HG03457 (cell line): ENCODE results near the gene DHRS2.
"Not testable (repeated sequence)": the region's sequence is repeated elsewhere in the genome, so short reads cannot be mapped to it uniquely, and the experiment has no call there.

Experiments
- ATAC-seq: cut with Tn5 transposase; IDR thresholded peaks from one replicate; pipeline ENCODE4 v1.9.1; 2021; ENCODE audit warnings: moderate number of reproducible peaks; ENCODE audit not compliant: unreplicated experiment

DHRS2 gene

GRCh38 chr14:23636317-23637211, at the start of gene DHRS2:
Gene DHRS2 (plus strand): TSS chr14:23636364. CDS start chr14:23638865, 2,501 bp downstream.
- no peak for ATAC-seq

GRCh38 chr14:23588884-23589598, 47.1 kb upstream of the DHRS2 start:
- ATAC-seq, result peak; percentile 91

GRCh38 chr14:23589606-23590005, 46.6 kb upstream of the DHRS2 start:
- ATAC-seq, result no peak

- no peak for ATAC-seq
Measured at GRCh38 chr14:23590198-23590597, 46.0 kb upstream of the DHRS2 start.

GRCh38 chr14:23594191-23594590, 42.0 kb upstream of the DHRS2 start:
- not testable (repeated sequence) for ATAC-seq

- ATAC-seq, result no peak
Measured at GRCh38 chr14:23600322-23600707, 35.8 kb upstream of the DHRS2 start.

GRCh38 chr14:23600806-23601205, 35.4 kb upstream of the DHRS2 start:
- ATAC-seq, result no peak

GRCh38 chr14:23601424-23601823, 34.7 kb upstream of the DHRS2 start:
- ATAC-seq, result no peak

- no peak for ATAC-seq
Measured at GRCh38 chr14:23601845-23602180, 34.4 kb upstream of the DHRS2 start.

- ATAC-seq, result no peak
Measured at GRCh38 chr14:23602181-23603095, 33.7 kb upstream of the DHRS2 start.

- ATAC-seq, result no peak
Measured at GRCh38 chr14:23603103-23603502, 33.1 kb upstream of the DHRS2 start.

- ATAC-seq, result no peak
Measured at GRCh38 chr14:23604148-23604547, 32.0 kb upstream of the DHRS2 start.

- no peak for ATAC-seq
Measured at GRCh38 chr14:23604675-23605170, 31.4 kb upstream of the DHRS2 start.

GRCh38 chr14:23605931-23606585, 30.1 kb upstream of the DHRS2 start:
- ATAC-seq, result peak; percentile 73

GRCh38 chr14:23608454-23608853, 27.7 kb upstream of the DHRS2 start:
- ATAC-seq, result no peak

- ATAC-seq, result no peak
Measured at GRCh38 chr14:23609001-23609400, 27.2 kb upstream of the DHRS2 start.

GRCh38 chr14:23609411-23610089, 26.6 kb upstream of the DHRS2 start:
- ATAC-seq, result not testable (repeated sequence)

GRCh38 chr14:23610090-23610814, 25.9 kb upstream of the DHRS2 start:
- ATAC-seq, result no peak

GRCh38 chr14:23610815-23611289, 25.3 kb upstream of the DHRS2 start:
- ATAC-seq, result no peak
